ENCODE measurements around the gene SETD3.

GRCh38 chr14:99431986-99432385 is 48.7 kb downstream of the SETD3 start:
- TF ChIP-seq CTCF (IDR thresholded peaks at IDR 0.05) (no peak), EP300 (IDR thresholded peaks at IDR 0.05) (no peak)

Data from ovary (tissue), 3 donors.